ENCODE measurements around the gene ZNF853.
"Not testable (repeated sequence)": the region's sequence is repeated elsewhere in the genome, so short reads cannot be mapped to it uniquely, and the experiment has no call there.

The ZNF853 gene

DNA sequence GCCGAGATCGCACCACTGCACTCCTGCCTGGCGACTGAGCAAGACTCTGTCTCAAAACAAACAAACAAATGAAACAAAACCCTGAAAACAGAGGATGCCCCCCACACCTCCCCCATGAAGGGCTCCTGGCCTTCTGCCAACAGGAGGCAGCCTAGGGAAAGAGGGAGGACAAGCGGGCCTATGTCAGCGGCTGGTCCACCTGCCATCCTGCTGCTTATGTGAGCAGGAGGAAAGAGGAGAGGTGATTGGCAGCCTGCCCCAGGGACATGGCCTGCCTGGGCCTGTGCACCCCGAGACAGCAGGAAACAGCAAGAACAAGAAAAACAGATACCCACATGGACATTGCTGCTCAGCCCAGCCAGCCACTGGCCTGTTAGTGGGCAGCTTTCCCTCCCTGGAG lies 12.6 kb downstream of the ZNF853 start:
- Histone ChIP-seq H3K27me3 (ENCODE audit: control insufficient read depth, insufficient read depth, low read length) (no peaks in the 10 kb centered on the region), H3K9me3 (ENCODE audit: control insufficient read depth, insufficient read depth, low read length) (no peaks in the 10 kb centered on the region), H3K4me3 (ENCODE audit: low read depth, low read length) (no peak overlapping the region), H3K4me1 (ENCODE audit: control insufficient read depth, insufficient read depth, low read length) (no peaks in the 10 kb centered on the region), H3K36me3 (ENCODE audit: control insufficient read depth, insufficient read depth, low read length) (peaks cover 4% of the 10 kb centered on the region), H3K9ac (ENCODE audit: low read depth, low read length) (no peak overlapping the region)

DNA sequence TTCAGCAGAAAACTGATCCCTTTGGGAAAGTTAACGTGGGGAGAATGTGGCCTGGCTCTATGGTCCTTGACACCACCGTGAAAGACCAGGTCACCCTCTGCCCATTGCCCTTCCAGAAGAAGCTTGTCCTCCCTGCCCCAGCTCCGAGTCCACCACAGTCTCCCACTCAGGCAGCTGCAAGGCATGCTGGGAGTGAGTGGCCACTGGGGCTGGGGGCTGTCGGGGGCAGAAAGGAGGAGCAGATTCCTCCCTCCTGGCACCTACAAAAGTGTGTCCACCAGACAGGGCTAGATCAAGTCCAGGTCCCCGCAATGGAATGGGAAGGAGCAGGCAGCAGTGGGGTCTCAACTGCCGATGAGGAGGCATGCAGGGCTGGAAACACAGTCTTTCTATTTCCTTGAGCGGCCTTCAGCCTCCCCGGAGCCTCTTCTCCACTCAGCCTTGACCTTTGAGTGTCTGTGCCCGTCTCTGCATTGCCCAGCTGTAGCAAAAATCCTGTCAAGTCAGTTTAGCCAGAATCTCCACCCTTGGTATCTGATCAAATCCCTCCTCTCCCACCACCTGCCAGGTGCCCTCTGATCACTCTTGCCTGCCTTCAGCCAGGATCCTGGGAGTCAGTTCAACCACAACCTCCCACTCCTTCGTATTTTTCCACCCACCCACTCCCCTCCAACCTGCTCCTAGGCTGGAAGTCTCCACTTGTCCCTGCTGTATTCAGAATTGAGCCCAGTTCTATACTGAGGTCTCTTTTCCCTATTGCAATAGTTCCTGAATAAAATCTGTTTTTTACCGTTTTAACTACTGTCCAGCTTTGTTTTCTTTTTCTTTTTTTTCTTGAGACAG lies 14.8 kb downstream of the ZNF853 start:
- Histone ChIP-seq H3K27me3 (ENCODE audit: control insufficient read depth, insufficient read depth, low read length) (no peaks in the 10 kb centered on the region), H3K36me3 (ENCODE audit: control insufficient read depth, insufficient read depth, low read length) (no peaks in the 10 kb centered on the region), H3K9ac (ENCODE audit: low read depth, low read length) (no peak overlapping the region), H3K4me1 (ENCODE audit: control insufficient read depth, insufficient read depth, low read length) (no peaks in the 10 kb centered on the region), H3K9me3 (ENCODE audit: control insufficient read depth, insufficient read depth, low read length) (no peaks in the 10 kb centered on the region), H3K4me3 (ENCODE audit: low read depth, low read length) (no peak overlapping the region)

DNA sequence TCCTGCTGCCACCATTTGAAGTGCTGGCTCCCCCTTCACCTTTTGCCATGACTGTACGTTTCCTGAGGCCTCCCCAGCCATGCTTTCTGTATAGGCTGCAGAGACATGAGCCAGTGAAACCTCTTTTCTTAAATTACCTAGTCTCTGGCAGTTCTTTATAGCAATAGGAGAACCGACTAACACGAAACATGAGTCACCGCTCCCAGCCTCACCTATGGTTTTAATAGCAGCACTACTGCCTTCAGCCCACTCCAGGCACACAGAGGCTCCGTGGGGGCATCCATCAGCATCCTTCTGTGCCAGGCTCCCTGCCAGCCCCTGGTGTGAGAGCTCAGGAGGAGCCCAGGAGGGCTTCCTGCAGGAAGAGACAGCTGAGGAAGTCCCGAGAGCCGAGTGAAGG lies 16.2 kb downstream of the ZNF853 start:
- H3K36me3 ChIP-seq (ENCODE audit: control insufficient read depth, insufficient read depth, low read length), result no peaks in the 10 kb centered on the region
- no peaks in the 10 kb centered on the region for H3K4me1 ChIP-seq (ENCODE audit: control insufficient read depth, insufficient read depth, low read length)
- H3K27me3 ChIP-seq (ENCODE audit: control insufficient read depth, insufficient read depth, low read length), result no peaks in the 10 kb centered on the region
- H3K9ac ChIP-seq (ENCODE audit: low read depth, low read length), result no peak overlapping the region
- H3K4me3 ChIP-seq (ENCODE audit: low read depth, low read length), result no peak overlapping the region
- no peaks in the 10 kb centered on the region for H3K9me3 ChIP-seq (ENCODE audit: control insufficient read depth, insufficient read depth, low read length)

DNA sequence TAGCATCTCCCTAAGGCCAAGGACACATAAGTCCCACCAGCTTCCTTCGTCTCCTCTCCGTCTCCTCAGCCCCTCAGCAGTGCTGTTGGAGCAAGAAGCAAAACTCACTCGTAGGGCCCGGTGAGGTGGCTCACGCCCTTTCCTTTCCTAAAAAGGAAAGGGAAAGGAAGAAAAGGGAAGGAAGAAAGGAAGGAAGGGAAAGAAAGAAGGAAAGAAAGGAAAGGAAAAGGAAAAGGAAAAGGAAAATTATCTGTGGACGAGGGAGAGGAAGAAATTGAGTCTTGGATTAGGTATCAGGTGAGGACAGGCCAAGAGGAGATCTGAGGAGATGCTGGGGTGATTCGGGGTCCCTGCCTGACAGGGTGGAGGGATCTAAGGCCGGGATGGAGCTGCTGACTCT lies 18.6 kb downstream of the ZNF853 start:
- Histone ChIP-seq H3K9me3 (ENCODE audit: control insufficient read depth, insufficient read depth, low read length) (no peaks in the 10 kb centered on the region), H3K4me1 (ENCODE audit: control insufficient read depth, insufficient read depth, low read length) (no peaks in the 10 kb centered on the region), H3K27me3 (ENCODE audit: control insufficient read depth, insufficient read depth, low read length) (no peaks in the 10 kb centered on the region), H3K4me3 (ENCODE audit: low read depth, low read length) (no peak overlapping the region), H3K9ac (ENCODE audit: low read depth, low read length) (no peak overlapping the region), H3K36me3 (ENCODE audit: control insufficient read depth, insufficient read depth, low read length) (no peaks in the 10 kb centered on the region)

DNA sequence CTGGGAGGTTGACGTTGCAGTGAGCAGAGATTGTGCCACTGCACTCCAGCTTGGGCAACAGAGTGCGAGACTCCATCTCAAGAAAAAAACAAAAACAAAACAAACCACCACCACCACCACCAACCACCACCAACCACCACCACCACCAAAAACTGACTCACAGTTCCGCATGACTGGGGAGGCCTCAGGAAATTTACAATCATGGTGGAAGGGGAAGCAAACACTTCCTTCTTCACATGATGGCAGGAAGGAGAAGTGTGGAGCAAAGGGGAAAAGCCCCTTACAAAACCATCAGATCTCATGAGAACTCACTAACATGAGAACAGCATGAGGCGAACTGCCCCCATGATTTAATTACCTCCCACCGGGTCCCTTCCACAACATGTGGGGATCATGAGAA lies 19.6 kb downstream of the ZNF853 start:
- not testable (repeated sequence) for H3K36me3 ChIP-seq (ENCODE audit: control insufficient read depth, insufficient read depth, low read length); H3K4me1 ChIP-seq (ENCODE audit: control insufficient read depth, insufficient read depth, low read length); H3K27me3 ChIP-seq (ENCODE audit: control insufficient read depth, insufficient read depth, low read length); H3K4me3 ChIP-seq (ENCODE audit: low read depth, low read length); H3K9ac ChIP-seq (ENCODE audit: low read depth, low read length); H3K9me3 ChIP-seq (ENCODE audit: control insufficient read depth, insufficient read depth, low read length)

DNA sequence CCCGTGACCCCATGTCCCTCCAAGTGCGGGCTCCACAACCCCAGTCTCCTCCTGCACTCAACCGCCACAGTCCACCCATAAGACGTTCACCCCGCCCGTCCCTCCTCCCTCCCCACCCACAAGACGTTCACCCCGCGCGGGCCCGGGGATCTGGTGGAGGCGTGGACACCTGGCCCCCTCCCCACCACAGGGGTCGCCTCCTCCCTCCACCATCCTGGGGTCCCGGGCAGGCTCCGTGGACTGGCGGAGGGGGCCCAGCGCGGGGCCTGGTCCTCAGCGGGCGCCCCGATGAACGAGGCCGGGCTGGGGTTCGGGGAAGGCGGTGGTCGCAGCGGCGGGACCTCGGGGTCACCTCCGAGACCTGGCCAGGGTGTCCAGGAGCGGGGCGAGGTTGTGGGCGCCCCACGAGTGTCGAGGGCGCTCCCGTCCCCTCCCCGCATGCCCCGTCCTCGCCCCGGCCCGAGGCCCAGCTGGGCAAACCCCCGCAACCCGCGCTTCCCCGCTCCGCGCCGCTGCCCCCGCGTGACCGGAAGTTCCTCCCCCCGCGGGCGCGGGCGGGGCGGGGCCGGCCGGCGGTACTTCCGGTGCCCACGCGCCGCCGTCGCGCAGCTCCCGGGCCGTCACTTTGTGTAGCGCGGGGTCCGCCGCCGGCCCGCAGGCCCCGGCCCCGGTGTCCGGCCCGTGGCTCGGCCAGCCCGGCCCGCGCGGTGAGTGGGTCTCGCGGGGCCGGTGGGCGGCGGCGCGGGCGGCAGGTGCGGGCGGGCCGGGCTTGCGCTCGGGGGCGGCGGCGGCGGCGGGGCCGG lies 21.5 kb downstream of the ZNF853 start, which contains the start of gene ZNF316:
Gene ZNF316 (plus strand): TSS at position 578 of the 803 bp plus-strand sequence. CDS start 5,092 bp downstream, outside the sequence.
- no peaks in the 10 kb centered on the region for H3K4me1 ChIP-seq (ENCODE audit: control insufficient read depth, insufficient read depth, low read length)

DNA sequence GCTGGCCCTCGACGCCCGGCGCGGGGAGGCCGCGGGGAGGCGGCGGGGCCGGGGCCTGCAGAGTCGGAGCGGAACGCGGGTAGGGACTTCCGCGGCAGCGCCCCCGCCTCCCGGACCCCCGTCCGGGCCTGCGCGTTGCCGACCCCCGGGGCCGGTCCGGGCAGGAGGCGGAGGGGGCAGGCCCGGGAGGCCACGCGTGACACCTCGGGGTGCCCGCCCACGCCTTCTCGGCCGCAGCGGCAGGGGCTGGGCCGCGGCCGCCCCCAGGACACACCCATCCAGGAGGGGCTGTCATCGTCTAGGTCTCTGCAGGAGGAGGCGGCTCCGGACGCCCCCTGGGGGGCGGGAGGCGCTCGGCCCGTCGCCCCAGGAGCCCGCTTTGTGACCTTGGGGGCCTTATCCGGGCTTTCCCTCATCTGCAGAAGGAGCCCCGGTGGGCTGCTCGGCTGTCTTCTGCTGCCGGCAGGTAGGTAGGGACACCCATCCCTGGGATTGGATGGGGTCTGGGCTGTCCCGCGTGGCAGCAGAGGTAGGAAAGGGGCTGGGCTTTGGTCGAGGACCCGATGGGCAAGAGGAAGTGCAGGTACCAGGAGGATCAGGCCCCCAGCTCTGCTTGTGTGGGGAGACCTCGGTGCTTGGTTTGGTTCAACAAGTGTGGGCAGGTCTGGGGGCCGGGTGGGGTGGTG lies 22.3 kb downstream of the ZNF853 start:
- peaks cover 9% of the 10 kb centered on the region for H3K36me3 ChIP-seq (ENCODE audit: control insufficient read depth, insufficient read depth, low read length)
- peak overlapping the region; percentile 54 for H3K4me3 ChIP-seq (ENCODE audit: low read depth, low read length)
- no peaks in the 10 kb centered on the region for H3K27me3 ChIP-seq (ENCODE audit: control insufficient read depth, insufficient read depth, low read length)
- no peaks in the 10 kb centered on the region for H3K9me3 ChIP-seq (ENCODE audit: control insufficient read depth, insufficient read depth, low read length)
- no peaks in the 10 kb centered on the region for H3K4me1 ChIP-seq (ENCODE audit: control insufficient read depth, insufficient read depth, low read length)
- H3K9ac ChIP-seq (ENCODE audit: low read depth, low read length), result no peak overlapping the region

More for the DNA sequence above, 21.5 kb downstream of the ZNF853 start, which contains the start of gene ZNF316:
- no peaks in the 10 kb centered on the region for H3K9me3 ChIP-seq (ENCODE audit: control insufficient read depth, insufficient read depth, low read length)
- H3K9ac ChIP-seq (ENCODE audit: low read depth, low read length), result no peak within 1 kb of the TSS
- H3K27me3 ChIP-seq (ENCODE audit: control insufficient read depth, insufficient read depth, low read length), result no peaks in the 10 kb centered on the region
- H3K4me3 ChIP-seq (ENCODE audit: low read depth, low read length), result peak within 1 kb of the TSS; percentile 54
- peaks cover 4% of the 10 kb centered on the region for H3K36me3 ChIP-seq (ENCODE audit: control insufficient read depth, insufficient read depth, low read length)

DNA sequence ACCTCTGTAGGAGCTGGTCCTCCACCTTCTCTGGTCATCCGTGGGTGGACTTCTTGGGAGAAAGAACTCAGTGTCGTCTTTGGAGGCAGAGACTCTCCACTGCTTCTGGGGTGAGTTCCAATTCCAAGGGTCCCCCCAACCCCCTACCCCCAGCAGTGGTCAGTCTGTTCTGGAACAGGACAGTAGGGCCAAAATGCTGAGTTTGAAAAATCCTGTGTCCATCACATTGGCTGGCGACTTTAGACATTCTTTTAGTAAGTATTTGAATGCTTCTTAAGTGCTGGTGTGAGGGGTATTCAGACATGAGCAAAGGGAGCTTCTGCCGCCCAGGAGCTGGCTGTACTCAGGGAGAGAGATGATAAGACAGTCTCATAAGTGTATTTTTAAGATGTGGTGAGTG lies 23.6 kb downstream of the ZNF853 start:
- Histone ChIP-seq H3K27me3 (ENCODE audit: control insufficient read depth, insufficient read depth, low read length) (no peaks in the 10 kb centered on the region), H3K4me1 (ENCODE audit: control insufficient read depth, insufficient read depth, low read length) (no peaks in the 10 kb centered on the region), H3K9ac (ENCODE audit: low read depth, low read length) (no peak overlapping the region), H3K4me3 (ENCODE audit: low read depth, low read length) (no peak overlapping the region), H3K36me3 (ENCODE audit: control insufficient read depth, insufficient read depth, low read length) (peaks cover 15% of the 10 kb centered on the region), H3K9me3 (ENCODE audit: control insufficient read depth, insufficient read depth, low read length) (no peaks in the 10 kb centered on the region)

DNA sequence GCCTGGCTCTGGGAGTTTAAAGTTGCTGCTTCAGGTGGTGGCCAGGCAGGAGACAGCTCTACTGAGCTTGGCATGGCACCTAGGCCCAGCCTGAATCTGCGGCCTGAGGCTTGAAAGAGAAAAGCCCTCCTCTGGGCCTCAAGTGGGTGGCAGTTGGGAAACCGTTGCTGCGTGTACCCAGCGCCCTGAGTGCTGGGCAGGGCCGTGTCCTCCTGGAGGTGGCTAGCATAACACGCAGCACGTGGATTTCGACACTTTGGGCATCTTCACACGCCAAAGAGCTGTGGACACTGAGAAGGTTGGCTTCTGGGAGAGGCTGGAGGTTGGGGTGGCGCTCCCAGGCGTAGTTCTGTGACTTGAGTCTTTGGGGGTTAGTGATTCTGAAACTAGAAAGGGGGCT lies 24.2 kb downstream of the ZNF853 start:
- Histone ChIP-seq H3K36me3 (ENCODE audit: control insufficient read depth, insufficient read depth, low read length) (peaks cover 19% of the 10 kb centered on the region), H3K9me3 (ENCODE audit: control insufficient read depth, insufficient read depth, low read length) (no peaks in the 10 kb centered on the region), H3K27me3 (ENCODE audit: control insufficient read depth, insufficient read depth, low read length) (no peaks in the 10 kb centered on the region), H3K4me1 (ENCODE audit: control insufficient read depth, insufficient read depth, low read length) (no peaks in the 10 kb centered on the region), H3K4me3 (ENCODE audit: low read depth, low read length) (no peak overlapping the region), H3K9ac (ENCODE audit: low read depth, low read length) (no peak overlapping the region)

DNA sequence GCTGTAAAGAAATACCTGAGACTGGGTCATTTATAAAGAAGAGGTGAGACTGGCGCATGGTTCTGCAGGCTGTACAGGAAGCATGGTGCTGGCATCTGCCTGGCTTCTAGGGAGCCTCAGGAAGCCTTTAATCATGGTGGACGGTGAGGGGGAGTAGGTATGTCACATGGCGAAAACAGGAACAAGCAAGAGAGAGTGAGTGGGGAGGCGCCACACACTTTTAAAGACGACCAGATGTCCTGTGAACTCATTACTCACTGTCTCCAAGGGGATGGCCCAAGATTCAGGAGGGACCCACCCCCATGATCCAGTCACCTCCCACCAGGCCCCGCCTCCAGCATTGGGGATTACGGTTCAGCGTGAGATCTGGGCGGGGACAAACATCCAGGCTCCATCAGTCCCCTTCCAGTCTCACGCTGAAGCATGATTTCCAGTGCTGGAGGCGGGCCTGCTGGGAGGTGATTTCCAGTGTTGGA lies 24.9 kb downstream of the ZNF853 start:
- no peaks in the 10 kb centered on the region for H3K4me1 ChIP-seq (ENCODE audit: control insufficient read depth, insufficient read depth, low read length)
- H3K36me3 ChIP-seq (ENCODE audit: control insufficient read depth, insufficient read depth, low read length), result peaks cover 22% of the 10 kb centered on the region
- H3K27me3 ChIP-seq (ENCODE audit: control insufficient read depth, insufficient read depth, low read length), result no peaks in the 10 kb centered on the region
- no peaks in the 10 kb centered on the region for H3K9me3 ChIP-seq (ENCODE audit: control insufficient read depth, insufficient read depth, low read length)
- no peak overlapping the region for H3K9ac ChIP-seq (ENCODE audit: low read depth, low read length)
- H3K4me3 ChIP-seq (ENCODE audit: low read depth, low read length), result no peak overlapping the region

DNA sequence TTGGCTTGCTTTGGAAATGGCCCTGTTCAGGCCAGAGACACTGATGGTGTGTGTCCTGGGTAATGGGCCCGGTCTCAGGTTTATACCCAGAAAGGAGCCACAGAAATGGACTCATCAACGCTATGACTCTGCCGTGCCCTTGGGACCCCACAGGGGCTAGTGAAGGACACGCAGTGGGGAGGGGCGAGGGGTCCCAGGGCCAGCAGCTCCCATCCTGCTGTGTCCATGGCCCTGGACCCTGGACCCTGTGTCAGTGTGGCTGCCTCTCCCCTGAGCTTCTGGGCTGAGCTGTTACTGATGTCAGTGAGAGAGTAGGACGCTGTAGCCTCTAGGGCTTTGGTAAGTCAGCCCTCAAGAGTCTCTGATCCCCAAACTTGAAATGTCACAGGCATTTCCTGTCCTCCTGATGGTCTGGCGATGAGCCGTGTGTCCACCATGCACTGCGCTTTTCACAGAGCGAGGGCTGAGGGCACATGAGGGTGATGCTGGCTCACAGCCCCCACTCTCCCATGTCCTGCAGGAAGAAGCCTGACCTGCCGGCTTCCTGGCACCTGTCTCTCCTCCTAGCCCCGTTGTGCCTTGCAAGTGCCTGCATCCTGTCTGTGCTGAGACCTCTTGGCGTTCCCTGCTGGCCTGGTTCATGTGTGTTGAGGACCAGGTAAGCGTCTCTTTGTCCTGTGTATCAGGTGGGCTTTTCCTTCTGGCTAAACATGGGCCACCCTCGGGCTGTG lies 26.1 kb downstream of the ZNF853 start:
- Histone ChIP-seq H3K27me3 (ENCODE audit: control insufficient read depth, insufficient read depth, low read length) (no peaks in the 10 kb centered on the region), H3K4me1 (ENCODE audit: control insufficient read depth, insufficient read depth, low read length) (no peaks in the 10 kb centered on the region), H3K4me3 (ENCODE audit: low read depth, low read length) (no peak overlapping the region), H3K9ac (ENCODE audit: low read depth, low read length) (no peak overlapping the region), H3K9me3 (ENCODE audit: control insufficient read depth, insufficient read depth, low read length) (no peaks in the 10 kb centered on the region), H3K36me3 (ENCODE audit: control insufficient read depth, insufficient read depth, low read length) (peaks cover 22% of the 10 kb centered on the region)
